Progenitor cell of endocrine pancreas (in vitro differentiated cells): ENCODE results near the gene CCDC51. TPM values are rescaled to one million over a fixed set of nuclear protein-coding genes. Genes with fewer than 3 reads are reported as not detected.

Experiments used
- DNase-seq: peaks from one replicate; pipeline ENCODE4 v3.0.0; 2021; ENCODE audit warnings: low spot score; ENCODE audit not compliant: unreplicated experiment
- H3K27ac Mint-ChIP-seq: 2 replicates; pipeline ENCODE4 v1.8.0; 2021; ENCODE audit warnings: mild to moderate bottlenecking, moderate library complexity, mixed read lengths
- H3K27me3 Mint-ChIP-seq: 2 replicates; pipeline ENCODE4 v1.8.0; 2021; ENCODE audit warnings: mixed read lengths
- H3K36me3 Mint-ChIP-seq: 2 replicates; pipeline ENCODE4 v1.8.0; 2022; ENCODE audit warnings: mixed read lengths; ENCODE audit not compliant: insufficient read depth
- H3K4me1 Mint-ChIP-seq: 2 replicates; pipeline ENCODE4 v1.8.0; 2021; ENCODE audit warnings: low read depth, mixed read lengths
- H3K4me3 Mint-ChIP-seq: 2 replicates; pipeline ENCODE4 v1.8.0; 2021; ENCODE audit warnings: low read depth, mild to moderate bottlenecking, moderate library complexity, mixed read lengths
- H3K9me3 Mint-ChIP-seq: 2 replicates; pipeline ENCODE4 v1.8.0; 2021; ENCODE audit warnings: low read depth, mixed read lengths
- total RNA-seq: library from RNA; stranded (reverse); gene quantifications from 2 replicates; pipeline ENCODE4 v1.2.1, GENCODE V29; 2021
- TF ChIP-seq, protein P1 (sequence below): fragments of 200-600 bp; sonication (generic); IDR thresholded peaks from one replicate; pipeline ENCODE4 v1.5.0; 2021; ENCODE audit warnings: antibody characterized with exemption, mild to moderate bottlenecking; ENCODE audit not compliant: unreplicated experiment

CCDC51 gene
- total RNA-seq, 1 donor from 2014 or later = 13.2 TPM

DNA sequence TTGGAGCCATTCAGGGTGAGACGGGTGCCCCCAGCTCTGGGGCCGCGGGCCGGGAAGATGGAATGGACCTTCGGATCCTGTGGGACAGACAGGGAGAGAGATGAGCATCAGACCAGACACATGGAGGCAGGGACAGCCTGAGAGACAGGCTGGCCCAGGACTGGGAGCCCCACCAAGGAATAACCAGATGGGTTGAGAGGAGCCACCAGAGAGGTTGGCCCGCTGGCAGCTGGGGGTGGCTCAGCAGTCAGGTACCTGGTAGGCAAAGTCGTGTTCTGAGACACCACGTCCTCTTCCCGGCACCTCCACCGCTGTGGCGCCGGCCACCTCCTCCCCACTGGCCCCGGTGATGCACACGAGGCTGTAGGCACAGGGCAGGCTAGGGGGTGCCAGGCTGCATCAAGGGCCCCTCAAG is 23.8 kb downstream of the CCDC51 start:
- Mint-ChIP-seq H3K4me1 (no peaks in the 10 kb centered on the region), H3K27me3 (no peaks in the 10 kb centered on the region), H3K4me3 (no peak overlapping the region), H3K9me3 (no peaks in the 10 kb centered on the region), H3K27ac (no peak overlapping the region), H3K36me3 (peaks cover 14% of the 10 kb centered on the region)
- no peak for DNase-seq
- TF ChIP-seq, protein P1, sequence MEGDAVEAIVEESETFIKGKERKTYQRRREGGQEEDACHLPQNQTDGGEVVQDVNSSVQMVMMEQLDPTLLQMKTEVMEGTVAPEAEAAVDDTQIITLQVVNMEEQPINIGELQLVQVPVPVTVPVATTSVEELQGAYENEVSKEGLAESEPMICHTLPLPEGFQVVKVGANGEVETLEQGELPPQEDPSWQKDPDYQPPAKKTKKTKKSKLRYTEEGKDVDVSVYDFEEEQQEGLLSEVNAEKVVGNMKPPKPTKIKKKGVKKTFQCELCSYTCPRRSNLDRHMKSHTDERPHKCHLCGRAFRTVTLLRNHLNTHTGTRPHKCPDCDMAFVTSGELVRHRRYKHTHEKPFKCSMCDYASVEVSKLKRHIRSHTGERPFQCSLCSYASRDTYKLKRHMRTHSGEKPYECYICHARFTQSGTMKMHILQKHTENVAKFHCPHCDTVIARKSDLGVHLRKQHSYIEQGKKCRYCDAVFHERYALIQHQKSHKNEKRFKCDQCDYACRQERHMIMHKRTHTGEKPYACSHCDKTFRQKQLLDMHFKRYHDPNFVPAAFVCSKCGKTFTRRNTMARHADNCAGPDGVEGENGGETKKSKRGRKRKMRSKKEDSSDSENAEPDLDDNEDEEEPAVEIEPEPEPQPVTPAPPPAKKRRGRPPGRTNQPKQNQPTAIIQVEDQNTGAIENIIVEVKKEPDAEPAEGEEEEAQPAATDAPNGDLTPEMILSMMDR = no peak

DNA sequence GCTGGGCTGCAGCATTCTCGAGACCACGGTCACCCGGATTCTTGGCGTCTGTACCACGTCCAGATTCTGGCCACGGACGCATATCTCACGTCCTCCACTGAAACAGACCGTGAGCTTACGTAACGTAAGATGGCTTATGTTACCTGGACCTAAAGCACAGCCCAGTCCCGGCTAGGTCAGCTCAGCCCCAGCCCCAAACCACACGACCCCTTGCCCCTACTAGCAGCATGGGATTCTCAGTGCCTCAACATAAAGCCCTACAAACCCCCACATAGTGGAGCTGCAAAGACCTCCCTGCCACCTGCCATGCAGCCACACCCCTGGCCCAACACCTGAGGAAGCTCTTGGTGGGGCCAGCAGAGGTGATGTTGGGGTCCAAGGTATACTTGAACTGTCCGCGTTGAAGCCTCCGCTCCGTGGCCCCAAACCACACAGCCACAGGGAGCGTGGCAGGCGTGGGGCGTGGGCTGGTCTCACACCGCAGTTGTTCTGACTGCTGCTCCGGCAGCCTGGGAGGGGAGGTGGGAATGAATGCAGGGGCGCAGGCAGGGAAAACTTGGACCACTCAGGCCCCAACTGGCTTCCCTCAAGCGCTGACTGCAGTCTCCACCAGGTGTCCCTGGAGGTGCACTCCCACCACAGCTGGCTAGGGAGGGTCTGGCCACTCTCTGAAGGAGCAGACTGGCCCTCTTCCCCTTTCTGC is 24.5 kb downstream of the CCDC51 start:
- TF ChIP-seq, protein P1 = peak; percentile 13
- Mint-ChIP-seq H3K36me3 (peaks cover 14% of the 10 kb centered on the region), H3K27me3 (no peaks in the 10 kb centered on the region), H3K9me3 (no peaks in the 10 kb centered on the region), H3K27ac (no peak overlapping the region), H3K4me3 (no peak overlapping the region), H3K4me1 (no peaks in the 10 kb centered on the region)
- DNase-seq = no peak

DNA sequence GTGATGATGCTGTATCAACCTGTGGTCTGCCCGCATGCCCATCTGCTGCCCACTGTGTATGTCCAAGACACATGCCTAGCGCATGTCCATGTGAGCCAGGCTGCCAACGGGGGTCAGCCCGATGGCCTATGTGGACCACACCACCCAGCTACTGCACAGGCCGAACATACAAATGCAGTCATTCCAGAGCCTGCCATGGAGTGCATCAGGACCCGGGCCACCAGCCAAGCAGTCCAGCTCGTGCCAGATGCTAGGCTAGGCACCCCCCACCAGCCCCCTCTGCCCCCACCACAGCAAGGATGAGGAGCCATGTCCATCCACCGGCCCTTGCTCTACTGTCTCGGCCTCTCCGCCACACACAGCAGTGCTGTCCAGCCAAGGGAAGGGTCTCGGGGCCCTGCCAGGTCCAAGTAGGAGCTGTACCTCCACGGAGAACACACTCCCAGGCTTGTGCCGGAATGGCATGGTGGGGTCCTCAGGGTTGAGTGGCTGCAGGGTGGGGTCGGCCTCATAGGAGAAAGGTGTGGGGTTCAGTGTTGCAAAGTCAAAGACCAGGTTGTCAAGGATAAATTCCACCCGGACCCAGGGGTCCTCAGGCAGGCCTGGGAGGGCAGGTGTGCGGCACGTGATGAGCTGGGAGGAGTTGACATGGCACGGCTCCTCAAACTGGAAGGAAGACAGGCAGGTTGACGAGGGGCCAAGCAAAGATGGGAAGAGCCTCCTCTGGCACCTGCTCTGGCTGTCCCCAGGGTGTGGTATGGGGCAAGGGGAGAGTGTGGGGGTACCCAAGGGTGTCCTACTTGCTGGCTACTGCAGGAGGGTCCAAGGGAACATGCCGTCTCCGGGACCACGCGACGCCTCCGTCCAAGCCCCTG is 25.3 kb downstream of the CCDC51 start:
- Mint-ChIP-seq H3K27me3 (no peaks in the 10 kb centered on the region), H3K4me3 (no peak overlapping the region), H3K9me3 (no peaks in the 10 kb centered on the region), H3K4me1 (no peaks in the 10 kb centered on the region), H3K36me3 (peaks cover 14% of the 10 kb centered on the region), H3K27ac (no peak overlapping the region)
- no peak for DNase-seq
- TF ChIP-seq, protein P1 = no peak

DNA sequence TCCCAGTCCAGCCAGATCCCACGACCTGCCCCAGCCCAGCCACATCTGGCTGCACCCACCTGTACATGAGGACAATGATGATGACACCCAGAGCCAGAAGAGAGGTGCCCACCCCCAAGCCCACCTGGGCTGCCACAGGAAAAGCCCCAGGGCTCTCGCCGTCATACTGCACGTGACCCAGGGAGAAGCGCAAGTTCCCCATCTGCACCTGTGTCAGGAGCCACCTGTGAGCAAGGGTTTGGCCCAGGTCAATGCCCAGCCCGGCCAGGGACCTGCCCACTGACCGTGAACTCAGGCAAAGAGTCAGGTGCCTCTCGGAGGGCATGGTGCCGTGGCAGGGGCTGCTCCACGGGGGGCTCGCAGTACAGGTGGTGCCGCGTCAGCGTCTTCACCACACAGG is 26.3 kb downstream of the CCDC51 start:
- Mint-ChIP-seq H3K9me3 (no peaks in the 10 kb centered on the region), H3K4me3 (no peak overlapping the region), H3K4me1 (no peaks in the 10 kb centered on the region), H3K27ac (no peak overlapping the region), H3K36me3 (peaks cover 23% of the 10 kb centered on the region), H3K27me3 (no peaks in the 10 kb centered on the region)
- no peak for DNase-seq
- TF ChIP-seq, protein P1 = no peak

DNA sequence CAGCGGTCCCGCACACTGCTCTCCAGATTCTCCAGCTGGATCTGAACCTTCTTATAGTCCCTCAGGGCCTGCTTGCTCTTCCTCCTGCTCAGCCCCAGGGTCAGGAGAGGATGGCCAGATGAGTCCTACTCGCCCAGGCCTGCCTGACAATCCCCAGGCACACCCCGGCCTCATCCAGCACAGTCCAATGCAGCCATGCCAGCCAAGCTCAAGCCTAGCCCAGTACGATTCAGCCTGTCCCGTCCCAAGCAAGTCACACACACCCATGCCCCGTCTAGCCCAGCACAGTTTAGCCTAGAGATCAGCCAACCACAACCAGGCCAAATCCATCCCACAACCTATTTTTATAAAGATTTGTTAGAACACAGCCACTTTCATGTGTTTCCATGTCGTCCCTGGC is 26.8 kb downstream of the CCDC51 start:
- H3K27me3 Mint-ChIP-seq = no peaks in the 10 kb centered on the region
- peaks cover 26% of the 10 kb centered on the region for H3K36me3 Mint-ChIP-seq

More for the DNA sequence above, 26.8 kb downstream of the CCDC51 start:
- TF ChIP-seq, protein P1 = no peak
- no peaks in the 10 kb centered on the region for H3K4me1 Mint-ChIP-seq
- no peak overlapping the region for H3K4me3 Mint-ChIP-seq
- no peak overlapping the region for H3K27ac Mint-ChIP-seq
- no peaks in the 10 kb centered on the region for H3K9me3 Mint-ChIP-seq
- DNase-seq = no peak
